ELR (cell line): ENCODE measurements around the gene JAGN1.
"Not testable (repeated sequence)": the region's sequence is repeated elsewhere in the genome, so short reads cannot be mapped to it uniquely, and the experiment has no call there.

ENCODE experiments used
- DNase-seq: peaks from one replicate; pipeline ENCODE4 v3.0.0-alpha.2; 2015; ENCODE audit warnings: low read depth

JAGN1 gene

DNA sequence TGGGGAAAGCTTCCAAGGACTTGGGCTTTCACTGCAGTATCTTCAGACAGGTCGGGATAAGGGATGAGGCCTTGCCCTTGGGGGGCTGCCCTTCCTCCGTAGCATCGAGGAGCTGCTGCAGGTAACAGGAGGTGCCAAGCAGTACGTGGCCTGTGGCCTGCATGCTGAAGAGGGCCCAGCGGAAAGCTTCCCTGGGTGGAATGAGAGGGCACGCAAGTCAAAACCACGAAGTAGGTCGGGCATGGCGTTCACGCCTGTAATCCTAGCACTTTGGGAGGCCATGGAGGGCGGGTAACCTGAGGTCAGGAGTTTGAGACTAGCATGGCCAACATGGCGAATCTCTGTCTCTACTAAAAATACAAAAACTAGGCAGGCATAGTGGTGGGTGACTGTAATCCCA lies 23.3 kb upstream of the JAGN1 start:
- no peak for DNase-seq

DNA sequence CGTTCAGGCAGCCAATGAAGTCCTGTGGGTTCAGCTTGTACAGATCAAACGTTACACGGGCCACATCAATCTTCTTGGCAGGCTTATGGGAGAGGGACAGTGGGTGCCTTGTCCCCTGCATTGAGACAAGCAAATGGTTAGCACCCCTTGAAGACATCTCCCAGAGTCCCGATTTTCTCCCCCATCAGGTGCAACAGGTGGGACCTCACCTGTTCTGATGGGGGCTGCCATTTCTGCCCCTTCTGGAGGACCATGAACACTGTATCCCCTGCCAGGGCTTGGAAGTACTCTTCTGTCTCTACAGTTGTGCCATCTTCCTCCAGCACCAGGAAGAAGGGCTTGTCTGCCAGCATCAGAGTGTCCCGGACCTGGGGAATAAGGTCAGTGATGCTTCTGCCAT lies 20.5 kb upstream of the JAGN1 start:
- no peak for DNase-seq

DNA sequence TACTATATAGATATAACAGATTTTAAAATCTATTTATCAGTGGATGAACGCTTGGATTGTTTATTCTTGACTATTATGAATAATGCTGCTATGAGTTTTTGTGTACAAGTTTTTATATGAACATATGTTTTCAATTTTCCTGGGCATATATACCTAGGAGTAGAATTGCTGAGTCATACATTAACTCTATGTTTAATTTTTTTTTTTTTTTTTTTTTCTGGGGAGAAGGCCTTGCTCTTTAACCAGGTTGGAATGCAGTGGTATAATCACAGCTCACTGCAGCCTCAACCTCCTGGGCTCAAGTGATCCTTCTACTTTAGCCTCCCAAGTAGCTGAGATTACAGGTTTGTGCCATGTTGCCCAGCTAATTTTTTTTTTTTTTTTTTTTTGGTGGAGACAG lies 19.4 kb upstream of the JAGN1 start:
- DNase-seq, result peak; percentile 86

DNA sequence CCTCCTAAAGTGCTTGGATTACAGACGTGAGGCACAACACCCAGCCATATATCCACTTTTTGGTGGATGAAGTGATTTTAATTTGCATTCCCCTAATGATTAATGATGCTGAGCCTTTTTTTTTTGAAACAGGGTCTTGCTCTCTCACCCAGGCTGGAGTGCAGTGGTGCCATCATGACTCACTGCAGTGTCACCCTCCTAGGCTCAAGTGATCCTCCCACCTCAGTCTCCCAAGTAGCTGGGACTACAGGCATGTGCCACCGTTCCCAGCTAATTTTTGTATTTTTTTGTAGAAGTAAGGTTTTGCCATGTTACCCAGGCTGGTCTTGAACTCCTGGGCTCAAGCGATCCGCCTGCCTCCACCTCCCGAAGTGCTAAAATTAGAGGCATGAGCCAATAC lies 18.3 kb upstream of the JAGN1 start:
- peak; percentile 41 for DNase-seq

DNA sequence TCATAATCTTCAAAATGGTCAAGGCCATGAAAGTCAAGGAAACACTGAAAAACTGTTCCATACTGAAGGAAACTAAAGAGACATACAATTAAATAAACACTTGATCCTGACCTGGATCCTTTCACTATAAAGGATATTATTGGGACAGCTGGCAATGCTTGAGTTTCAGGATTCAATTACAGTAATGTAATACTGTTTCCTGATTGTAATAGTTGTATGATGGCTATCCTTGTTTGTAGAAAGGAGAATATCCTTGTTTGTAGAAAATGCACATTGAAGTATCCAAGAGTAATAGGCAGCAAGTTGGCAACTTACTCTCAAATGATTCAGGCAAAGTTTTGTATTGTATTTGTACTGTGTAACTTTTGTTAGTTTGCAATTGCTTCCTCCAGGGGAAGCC lies 15.0 kb upstream of the JAGN1 start:
- no peak for DNase-seq

DNA sequence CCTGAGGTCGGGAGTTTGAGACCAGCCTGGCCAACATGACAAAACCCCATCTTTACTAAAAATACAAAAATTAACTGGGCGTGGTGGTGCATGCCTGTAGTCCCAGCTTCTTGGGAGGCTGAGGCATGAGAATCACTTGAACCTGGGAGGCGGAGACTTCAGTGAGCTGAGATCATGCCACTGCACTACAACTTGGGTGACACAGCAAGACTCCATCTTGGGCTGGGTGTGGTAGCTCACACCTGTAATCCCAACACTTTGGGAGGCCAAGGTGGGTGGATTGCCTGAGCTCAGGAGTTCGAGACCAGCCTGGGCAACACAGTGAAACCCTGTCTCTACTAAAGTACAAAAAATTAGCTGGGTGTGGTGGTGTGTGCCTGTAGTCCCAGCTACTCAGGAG lies 14.2 kb upstream of the JAGN1 start:
- DNase-seq, result not testable (repeated sequence)

DNA sequence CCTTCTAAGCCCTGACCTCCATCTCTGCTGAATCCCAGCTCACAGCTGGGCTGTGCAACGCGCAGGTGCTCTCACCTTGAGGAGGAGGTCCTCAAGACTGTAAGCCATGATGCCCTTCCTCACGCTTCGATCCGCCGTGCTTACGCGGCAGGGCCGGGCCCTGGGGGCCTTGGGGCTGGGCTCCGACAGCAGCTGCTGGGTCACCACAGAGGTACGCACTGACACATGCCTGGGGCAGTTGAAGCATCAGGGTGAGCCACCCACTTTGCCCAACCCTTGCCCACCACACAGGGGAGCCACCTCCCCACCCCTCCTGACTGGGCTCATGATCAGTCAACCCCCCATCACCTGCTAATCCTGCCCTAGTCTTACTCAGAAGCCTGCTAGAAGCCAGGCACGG lies 13.4 kb upstream of the JAGN1 start:
- no peak for DNase-seq

DNA sequence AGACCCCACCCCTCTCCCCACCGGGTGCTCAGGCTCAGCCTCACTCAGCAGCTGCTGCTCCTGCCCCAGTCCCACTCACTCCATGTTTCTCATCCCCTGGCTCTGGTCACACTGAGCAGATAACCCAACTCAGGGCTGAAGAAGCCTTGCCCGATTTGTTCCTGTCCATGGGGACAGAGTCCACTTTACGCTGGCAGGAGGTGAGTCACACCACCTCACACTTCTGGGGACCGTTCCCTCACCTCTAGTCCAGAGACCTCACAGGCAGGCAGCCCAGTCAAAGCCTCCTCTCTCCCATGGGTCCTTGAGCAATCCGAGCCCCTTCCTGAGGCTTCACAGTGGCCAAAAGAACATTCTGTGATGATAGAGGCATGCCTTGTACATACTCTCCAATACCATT lies 11.7 kb upstream of the JAGN1 start:
- no peak for DNase-seq

DNA sequence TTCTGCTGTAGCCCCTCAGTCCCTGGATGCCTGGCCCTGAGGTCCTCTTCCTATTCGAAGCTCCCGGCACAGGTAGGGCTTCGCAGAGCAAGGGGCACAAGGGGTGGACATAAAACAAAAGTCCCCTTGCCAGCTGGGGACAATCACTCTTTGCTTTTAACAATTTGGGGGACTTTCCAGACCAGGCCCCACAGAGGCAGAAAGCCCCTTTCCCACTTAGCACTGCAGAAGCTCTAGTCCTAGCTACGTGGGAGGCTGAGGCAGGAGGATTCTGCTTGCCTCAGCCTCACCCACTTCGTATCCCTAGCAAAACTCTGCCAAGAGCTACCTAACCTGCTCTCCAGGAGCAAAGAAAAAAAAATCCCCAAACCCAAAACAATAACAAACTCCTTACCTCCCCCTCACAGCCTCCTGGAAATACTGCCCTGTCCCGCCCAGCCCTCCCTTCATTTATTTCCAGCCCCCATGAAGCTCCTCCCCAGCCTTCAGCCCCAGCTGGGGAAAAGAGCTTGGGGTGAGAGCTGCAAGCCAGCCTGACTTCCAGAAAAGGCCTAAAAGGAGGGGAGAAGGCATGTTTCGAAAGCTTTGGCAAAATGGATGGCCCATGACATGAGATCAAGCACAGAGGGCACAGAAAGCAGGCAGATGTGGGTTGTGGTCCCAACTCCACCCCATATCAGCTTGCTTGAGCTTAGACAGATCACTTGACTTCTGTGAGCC lies 10.4 kb upstream of the JAGN1 start, which contains the start of gene CIDEC:
Gene CIDEC (minus strand): TSS at position 424 of the 720 bp plus-strand sequence. CDS start 1,767 bp downstream, outside the sequence.
- no peak for DNase-seq

DNA sequence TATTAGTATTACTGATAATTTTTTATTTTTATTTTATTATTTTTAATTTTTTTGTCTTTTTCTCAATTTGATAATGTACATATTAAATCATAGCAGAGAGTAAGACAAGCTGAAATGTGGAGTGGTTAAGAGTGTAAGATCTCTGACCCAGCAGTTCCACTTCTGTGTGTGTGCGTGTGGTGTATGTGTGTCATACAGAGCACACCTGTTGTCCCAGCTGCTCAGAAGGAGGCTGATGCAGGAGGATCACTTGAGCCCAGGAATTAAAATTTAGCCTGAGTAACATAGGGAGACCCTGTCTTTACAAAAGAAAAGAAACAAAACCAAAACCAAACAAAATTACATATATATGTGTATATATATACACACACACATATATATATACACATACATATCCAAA lies 9.0 kb upstream of the JAGN1 start:
- DNase-seq, result no peak

DNA sequence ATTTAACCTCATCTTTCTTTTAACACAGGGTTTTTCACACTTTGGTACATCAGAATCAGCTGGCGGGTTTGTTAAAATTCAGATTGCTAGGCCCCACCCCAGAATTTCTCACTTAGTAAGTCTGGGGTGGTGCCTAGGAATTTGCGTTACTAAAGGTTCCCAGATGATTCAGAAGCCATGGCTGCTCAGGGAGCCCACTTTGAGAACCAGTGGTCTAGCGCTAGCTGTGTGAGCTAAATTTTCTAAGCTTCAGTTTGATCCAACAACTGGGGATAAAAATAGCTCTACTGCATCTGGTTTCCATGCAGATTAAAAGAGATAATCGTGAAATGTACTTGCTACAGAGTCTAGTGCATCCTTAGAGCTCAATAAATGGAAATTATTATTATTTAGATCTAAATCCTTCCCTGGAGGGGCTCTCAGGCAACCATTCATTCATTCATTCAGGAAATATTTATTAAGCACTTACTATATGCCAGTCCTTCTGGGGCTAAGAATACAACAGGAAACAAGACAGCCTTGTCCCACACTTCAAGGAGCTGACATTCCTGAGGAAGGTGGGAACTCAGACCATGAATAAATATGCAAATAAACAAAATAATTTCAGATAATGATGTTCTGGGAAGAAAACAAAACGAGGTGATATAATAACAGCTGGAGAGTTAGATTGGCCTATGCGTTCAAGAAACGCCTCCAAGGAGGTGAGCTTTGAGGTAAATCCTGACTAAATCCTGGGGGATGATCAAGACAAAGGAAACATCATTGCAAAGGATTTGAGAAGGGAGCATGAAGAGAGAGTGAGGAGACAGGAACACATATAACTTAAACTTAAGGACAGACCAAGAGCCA lies 6.5 kb upstream of the JAGN1 start:
- DNase-seq, result peak; percentile 64

DNA sequence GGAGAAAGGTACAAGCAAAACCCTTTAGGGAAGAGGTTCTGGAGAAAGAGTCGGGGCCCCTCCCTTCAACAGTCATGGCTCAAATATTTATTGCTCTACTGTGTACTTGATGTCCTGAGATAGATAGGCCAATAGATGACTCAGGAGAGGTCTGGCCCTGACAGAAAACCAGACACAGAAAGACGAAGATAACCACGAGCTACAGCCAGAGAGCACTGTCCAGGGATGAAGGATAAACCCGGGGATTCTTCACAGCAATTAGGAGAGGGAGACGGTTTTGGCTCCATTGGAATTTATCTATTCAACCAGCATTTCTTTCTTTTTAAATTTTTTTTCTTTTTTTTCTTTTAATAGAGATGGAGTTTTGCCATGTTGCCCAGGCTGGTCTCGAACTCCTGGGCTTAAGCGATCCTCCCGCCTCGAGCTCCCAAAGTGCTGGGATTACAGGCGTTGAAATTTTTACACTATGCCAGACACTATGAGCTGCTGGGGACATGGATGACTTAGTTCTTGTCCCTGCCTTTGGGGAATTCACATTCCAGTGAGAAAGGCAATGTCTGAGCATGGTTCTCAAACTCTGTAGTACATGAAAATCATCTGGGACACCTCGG lies 5.8 kb upstream of the JAGN1 start:
- peak; percentile 93 for DNase-seq

DNA sequence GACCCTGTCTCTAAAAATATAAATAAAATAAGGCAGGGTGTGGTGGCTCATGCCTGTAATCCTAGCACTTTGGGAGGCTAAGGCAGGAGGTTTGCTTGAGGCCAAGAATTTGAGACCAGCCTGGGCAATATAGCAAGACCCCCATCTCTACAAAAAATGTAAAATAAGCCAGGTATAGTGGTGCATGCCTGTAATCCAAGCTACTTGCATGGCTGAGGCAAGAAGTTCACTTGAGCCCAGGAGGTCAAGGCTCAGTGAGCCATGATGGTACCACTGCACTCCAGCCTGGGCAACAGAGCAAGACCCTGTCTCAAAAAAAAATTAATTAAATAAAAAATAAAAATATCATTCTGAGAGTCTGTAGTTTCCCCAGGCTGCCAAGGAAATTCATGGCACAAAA lies 4.1 kb upstream of the JAGN1 start:
- no peak for DNase-seq

DNA sequence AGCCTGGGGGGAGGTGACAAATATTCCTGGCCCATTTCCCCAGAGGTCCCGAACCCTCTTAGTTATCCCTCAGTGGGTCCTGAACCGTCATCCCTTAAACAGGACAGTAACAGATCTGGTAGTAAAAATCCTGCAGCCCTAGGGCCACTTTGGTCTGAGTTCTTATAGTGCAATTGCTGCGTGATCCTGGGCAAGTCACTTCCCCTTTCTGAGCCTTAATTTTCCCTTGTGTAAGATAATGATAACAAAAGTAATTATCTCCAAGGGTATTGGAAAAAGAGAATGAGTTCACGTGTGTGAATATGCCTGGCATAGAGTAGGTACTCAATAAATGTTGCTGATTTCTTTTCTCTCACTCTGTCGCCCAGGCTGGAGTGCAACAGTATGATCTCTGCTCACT lies 2.9 kb upstream of the JAGN1 start:
- no peak for DNase-seq

DNA sequence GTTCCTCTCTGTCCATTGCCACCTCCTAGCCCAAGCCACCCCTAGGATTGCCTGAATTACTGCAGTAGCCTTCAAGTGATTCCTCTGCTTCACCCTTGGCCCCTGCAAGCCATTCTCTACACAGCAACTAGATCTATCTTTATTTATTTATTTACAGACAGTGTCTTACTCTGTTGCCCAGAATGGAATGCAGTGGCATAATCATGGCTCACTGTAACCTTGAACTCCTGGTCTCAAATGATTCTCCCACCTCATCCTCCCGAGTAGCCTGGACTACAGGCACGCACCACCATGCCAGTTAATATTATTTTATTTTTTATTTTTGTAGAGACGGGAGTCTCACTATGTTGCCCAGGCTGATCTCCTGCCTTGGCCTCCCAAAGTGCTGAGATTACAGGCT lies 1.9 kb upstream of the JAGN1 start:
- DNase-seq, result no peak

DNA sequence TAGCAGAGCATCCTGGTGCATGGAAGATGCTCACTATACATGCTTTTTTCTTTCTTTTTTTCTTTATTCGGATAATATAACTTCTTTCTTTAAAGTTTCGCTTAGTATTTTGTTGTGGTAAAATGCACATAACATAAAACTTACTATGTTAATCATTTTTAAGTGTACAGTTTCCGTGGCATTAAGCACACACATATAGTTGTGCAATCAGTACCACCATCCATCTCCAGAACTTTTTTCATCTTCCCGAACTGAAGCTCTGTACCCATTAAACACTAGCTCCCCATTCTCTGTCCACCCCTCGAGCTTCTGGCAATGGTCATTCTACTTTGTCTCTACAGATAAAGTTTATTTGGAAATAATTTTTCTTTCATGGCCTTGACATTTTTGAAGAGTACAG lies 1.0 kb upstream of the JAGN1 start:
- no peak for DNase-seq

DNA sequence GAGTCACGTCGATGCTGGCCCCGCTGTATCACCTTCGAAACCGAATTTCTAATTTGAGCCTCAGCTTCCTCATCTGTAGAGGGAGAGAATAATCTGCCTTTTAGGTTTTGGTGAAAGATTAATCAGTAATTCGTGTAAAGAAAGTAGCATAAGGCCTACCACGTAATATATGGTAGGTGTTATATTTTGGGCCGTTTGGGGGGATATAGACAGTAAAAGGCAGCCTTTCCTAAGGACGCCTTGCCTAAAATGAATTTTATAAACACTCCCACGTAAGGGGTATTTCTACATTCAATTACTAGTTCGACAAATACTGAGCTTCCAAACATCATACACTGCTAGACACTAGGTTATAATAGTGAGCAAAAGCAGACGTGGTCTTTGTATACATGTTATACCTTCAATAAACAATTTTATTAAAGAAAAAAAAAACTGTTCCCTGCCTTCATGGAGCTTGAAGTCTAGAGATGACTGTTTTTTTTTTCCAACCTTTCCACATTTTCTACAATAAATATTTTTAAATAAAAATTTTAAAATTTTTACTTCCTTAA lies 737 bp downstream of the JAGN1 start:
- DNase-seq, result no peak

DNA sequence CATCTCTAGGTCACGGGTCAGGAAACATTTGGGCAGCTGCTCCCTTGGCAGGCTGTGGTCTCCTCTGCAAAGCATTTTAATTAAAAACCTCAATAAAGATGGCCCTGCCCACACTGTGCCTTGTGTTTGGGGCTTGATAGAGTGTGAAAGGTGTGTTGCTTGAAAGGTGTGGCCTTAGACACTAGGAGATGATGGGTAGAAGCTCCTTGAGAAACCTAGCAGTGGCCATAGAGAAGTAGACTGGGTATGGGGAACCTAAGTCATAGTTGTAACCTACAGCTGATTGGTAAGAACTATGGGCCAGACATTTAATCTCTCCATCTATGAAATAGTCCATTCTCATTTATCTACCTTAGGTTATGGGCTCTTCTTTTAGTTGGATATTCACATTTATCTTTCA lies 3.3 kb downstream of the JAGN1 start:
- no peak for DNase-seq

DNA sequence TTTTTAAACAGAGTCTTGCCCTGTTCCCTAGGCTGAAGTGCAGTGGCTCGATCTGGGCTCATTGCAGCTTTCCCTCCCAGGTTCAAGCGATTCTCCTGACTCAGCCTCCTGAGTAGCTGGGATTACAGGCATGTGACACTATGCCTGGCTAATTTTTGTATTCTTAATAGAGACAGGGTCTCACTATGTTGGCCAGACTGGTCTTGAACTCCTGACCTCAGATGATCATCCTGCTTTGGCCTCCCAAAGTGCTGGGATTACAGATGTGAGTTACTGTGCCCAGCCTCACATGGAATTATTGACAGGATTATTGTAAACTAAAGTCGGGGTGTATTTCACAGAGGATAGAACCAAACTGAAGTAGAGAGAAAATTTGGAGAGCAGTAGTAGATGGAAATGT lies 5.3 kb downstream of the JAGN1 start:
- not testable (repeated sequence) for DNase-seq

DNA sequence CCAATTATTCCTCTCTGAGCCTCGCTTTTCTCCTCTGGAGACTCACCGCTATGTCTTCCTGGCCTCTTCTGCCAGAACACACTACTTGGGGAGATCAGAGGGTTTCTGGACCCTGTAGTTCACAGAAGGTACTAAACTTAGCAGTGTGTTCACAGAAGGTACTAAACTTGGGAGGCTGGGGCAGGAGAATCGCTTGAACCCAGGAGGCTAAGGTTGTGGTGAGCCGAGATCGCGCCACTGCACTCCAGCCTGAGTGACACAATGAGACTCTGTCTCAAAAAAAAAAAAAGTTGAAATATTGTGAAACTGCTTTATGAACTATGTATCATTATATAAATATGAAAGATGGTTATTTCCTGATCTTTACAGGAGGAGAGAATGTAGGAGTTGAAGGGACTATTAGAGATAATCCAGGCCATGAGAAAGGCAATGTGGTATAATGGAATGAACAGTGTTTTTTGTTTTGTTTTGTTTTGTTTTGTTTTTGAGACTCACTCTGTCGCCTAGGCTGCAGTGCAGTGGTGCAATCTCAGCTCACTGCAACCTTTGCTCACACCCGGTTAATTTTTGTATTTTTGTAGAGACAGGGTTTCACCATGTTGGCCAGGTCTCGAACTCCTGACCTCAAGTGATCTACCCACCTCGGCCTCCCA lies 6.5 kb downstream of the JAGN1 start:
- DNase-seq, result not testable (repeated sequence)

DNA sequence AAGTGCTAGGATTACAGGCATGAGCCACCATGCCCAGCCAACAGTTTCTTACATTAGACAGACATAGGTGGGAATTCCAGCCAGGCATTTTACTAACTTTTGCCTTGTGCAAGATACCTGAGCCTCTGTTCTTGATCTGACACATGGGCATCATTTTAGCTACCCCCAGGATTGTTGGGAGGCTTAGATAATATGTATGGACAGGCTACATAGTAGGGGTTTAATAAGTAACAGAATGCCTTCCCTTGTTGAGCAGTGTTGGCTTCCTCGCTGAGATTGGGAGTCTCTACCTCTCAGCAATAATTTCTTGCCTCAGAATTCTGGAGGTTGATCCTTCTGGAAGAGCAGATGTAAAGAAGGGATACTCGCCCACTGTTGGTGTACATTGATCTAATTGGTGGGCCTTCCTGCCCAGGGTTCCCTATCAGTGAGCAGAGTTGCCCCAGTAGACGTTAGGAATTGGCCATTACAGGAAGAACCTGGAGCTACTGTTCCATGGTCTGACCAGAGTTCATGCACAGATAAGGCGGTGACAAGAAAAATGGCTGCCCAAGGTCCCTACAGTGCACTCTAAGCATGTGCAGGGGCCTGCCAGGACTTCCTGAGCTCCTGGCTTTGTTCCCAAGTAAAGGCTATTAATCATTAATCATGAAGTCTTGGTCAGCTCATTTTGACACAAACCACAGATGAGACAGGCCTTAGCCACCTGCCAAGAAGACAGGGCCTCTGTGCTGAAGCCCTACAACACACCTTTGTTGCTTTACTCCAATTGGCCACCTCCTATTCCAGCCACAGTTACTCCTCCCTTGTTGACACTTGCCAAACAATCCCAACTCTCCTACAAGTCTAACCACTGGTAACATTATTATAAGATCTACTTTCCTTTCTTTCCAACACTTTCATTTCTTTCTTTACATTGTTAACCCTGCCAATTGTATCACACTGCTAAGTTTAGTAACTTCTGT lies 7.3 kb downstream of the JAGN1 start:
- DNase-seq, result peak; percentile 39
